T-helper 9 cell (primary cell): Measurements from ENCODE around the gene NME1.
"Not testable (repeated sequence)": the region's sequence is repeated elsewhere in the genome, so short reads cannot be mapped to it uniquely, and the experiment has no call there.

Experiments
- DNase-seq: peaks from one replicate; pipeline ENCODE4 v3.0.0-alpha.2; 2020
- total RNA-seq, 2 donors: gene quantifications; one replicate each; lab custom pipeline; 2026; lab: John Stamatoyannopoulos, UW

NME1 gene
- 2.2 to 11.7 reads per million in 2 donors for total RNA-seq

DNA sequence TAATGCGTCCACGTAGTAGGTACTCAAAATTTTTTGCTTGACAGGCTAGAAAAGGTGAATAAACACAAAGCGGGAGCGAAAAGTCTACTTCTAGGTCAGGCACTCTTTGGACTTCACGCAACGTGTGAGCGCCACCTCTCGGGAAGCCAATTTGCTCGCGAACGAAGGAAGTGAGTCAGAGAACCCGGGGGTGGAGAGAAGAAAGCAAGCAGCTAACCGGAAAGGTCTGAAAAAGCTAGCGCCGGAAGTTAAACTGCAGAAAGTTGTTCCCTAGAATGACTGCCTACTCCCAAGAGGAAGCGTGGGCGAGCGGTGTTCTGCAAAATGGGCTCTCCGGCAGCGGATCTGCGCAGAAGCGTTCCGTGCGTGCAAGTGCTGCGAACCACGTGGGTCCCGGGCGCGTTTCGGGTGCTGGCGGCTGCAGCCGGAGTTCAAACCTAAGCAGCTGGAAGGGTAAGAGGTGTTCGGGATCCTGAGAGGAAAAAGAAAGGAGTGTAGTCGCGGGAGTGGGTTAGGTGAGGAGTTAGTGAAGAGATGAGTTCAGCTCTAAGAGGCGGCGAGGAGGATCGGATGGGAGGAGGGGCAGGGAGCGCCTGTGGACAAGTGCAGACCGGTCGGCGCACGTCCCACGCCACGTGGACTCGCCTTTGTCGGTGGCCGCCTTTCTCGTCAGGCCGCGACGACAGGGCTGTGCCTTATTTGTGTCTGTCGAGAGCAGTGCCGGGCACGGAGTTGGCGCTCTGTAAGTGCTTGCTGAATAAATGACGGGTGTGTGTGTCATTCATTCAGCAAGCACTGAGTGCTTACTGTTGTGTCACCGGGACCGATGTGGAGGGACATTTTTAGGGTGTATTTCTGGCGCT is at the start of gene NME1:
TSS of gene NME1 (plus strand) at position 350 of the 863 bp plus-strand sequence. CDS start 2,096 bp downstream, outside the sequence.
- peak; percentile 94 for DNase-seq

DNA sequence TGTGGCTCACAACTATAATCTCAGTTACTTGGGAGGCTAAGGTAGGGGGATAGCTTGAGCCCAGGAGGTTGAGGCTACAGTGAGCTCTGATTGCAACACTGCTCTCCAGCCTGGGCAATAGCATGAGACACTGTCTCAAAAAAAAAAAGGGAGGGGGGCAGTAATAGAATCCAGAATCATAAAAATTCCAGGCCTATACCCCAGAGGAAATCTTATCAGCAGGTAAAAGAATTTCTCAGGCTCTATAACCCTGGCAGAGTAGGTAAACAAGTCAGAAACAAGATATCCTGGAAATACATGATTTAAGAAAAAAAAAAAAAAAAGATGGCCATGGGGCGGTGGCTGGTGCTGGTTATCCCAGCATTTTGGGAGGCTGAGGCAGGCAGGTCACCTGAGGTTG is 45.6 kb upstream of the NME1 start:
- no peak for DNase-seq

DNA sequence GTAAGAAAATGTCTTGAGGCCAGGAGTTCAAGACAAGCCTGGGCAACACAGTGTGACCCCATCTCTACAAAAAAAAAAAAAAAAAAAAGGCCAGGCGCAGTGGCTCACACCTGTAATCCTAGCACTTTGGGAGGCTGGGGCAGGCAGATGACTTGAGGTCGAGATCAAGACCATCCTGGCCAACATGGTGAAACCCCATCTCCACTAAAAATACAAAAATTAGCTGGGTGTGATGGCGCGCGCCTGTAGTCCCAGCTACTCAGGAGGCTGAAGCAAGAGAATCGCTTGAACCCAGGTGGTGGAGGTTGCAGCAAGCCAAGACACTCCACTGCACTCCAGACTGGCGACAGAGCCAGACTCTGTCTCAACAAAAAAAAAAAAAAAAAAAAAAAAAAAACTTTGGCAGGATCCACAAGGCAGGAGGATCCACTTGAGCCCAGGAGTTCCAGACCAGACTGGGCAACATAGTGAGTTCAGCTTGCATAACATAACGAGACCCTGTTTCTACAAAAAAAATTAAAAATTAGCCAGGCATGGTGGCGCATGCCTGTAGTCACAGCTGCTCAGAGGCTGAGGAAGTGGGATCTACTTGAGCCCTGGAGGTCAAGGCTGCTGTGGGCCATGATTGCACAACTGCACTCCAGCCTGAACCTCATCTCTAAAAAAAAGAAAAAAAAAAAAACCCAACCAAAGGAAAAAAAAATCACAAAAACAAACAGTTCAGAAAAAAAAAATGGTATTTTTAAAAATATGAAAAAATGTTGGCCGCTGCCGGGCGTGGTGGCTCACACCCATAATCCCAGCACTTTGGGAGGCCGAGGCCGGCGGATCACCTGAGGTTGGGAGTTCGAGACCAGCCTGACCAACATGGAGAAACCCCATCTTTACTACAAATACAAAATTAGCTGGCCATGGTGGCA is 40.8 kb upstream of the NME1 start:
- not testable (repeated sequence) for DNase-seq

DNA sequence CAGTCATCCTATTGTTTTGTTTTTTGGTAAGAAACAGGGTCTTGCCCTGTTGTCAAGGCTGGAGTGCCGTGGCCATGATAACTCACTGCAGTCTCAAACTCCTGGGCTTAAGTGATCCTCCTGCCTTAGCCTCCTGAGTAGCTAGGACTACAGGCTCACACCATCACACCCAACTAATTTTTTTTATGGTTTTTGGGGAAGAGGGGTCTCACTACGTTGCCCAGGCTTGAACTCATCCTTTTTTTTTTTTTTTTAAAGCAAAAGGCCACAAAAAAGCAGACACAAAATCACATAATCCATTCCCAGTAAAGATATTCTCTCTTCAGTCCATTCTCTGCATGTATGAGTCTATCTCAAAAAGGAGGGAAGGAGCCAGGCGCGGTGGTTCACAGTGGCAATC is 38.2 kb upstream of the NME1 start:
- no peak for DNase-seq

DNA sequence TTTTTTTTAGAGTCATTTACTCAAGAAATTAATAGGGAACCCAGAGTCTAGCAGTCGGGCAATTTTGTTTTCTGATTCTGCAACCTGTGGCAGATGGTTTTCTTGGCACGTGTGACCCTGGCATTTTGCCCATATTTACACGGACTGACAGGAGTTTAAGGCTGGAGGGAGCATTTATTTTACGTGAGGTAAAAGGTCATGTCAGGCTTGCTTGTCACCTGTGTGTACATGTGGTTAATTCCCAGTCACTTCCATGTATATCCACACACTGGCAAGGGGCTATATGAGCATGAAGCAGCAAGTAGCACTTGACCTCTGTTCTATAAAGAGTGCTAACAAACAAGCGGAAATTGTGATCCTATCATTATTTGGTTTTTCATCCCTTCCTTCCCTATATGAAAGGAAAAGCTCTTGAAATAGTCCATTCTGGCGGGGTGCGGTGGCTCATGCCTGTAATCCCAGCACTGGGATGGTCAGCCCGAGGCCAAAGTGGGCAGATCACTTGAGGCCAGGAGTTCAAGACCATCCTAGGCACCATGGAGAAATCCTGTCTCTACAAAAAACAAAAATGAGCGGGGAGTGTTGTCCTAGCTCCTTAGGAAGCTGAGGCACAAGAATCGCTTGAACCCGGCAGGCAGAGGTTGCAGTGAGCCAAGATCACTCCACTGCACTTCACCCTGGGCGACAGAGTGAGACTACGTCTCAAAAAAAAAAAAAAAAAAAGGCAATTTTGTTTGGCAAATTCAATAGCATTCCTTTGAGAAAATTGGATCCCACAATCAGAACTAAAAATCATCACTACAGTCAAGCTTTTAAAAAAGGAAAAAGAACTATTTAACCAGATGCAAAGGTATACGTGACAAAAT is 34.8 kb upstream of the NME1 start:
- DNase-seq, result no peak

DNA sequence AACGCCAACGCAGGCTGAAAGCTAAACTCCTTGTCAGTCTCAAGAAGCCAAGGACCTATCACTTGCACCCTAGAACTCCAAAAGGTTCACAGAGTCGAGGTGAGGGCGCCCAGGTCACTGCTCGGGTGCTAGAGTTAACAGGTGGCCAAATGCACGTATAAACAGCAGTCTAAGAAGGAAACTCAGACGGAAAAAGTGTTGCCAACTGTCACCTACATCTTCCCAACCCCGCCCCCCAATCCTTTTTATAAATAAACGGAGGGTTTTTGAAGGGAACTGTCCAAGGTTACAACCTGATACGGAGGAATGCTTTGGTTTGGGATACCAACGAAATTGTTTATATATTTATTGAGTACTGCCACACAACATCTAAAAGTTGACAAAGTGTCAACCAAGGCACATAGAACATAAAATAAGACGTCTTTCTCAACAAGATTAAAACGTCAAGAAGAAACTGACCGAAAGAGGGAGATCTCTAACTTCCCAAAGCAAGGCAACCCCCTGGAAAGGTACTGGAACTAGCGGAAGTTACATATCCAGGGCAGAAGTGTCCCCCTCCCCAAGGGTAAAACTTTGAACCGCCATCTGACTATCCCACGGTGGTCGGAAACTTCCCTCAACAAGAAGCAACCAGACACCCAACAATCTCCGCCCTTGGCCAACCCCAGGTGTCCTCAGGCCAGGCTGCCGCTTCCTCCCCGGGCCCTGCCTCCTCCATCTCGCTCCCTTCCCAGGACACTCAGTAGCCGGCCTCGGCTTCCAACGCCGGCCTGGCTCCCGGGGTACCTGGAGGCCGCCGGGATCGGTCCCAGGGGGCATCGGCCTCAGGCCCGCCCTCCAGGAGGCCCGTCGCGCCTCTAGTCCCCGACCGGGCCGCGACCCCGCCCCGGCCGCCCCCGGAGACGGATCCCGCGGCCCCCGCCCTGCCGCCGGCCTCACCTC is 33.7 kb upstream of the NME1 start:
- peak; percentile 24 for DNase-seq

DNA sequence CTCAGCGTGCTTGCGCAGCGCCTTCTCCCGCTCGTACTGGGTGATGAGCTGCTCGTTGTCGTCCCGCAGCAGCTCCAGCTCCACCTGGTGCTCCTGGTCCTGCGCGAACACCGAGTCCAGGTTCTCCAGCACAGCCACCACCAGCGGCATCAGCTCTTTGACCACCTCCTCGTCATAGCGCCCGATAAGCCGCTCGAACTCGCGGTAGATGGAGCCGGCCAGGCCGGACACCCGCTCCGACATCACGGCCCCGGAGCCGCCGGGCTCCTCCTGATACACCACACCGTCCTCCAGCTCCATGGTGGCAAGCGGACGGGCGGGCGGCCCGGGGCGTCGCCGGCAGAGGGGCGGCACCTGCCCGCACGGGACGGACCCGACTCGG is 33.0 kb upstream of the NME1 start:
- peak; percentile 41 for DNase-seq

DNA sequence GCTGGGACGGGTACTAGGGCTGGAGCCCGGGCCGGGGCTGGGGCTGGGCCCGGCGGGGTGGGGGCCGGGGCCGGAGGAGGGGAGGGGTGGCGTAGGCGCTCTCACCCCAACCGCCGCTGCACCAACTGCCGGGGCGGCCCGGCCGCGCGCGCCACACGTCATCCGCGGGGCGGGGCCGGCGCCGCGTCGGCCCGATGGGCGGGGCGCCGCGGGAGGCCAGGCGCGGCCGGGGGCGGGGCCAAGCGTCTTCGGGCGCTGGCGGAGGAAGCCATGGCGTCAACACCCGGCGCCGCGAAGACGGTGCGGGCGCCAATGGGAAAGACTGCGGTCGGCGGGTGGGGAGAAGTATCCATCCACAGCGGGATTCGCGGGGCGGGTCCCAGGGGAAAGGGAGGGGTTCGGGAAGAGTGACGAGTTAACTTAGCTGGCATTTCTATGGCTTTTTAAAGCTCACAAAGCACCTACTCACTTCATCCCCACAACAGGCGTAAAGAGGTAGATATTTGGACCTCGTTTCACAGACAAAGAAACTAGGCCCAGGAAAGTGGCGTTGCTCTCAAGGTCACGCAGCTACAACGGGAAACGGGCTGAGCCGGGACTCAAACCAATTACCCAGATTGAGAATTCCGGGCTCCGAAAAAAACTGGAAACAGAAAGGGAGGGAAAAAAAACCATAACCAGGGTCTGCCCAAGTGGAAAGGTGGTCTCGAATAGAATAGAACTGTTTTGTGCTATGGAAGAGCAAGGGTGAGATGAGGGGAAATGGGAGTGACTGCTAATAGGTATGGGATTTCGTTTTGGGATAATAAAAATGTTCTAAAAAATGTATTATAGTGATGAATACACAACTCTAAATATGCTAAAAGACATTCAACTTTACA is 32.4 kb upstream of the NME1 start, which contains the start of gene SPAG9:
TSS of gene SPAG9 (minus strand) at position 130 of the 881 bp plus-strand sequence. CDS start 212 bp downstream, outside the sequence.
- peak; percentile 88 for DNase-seq

DNA sequence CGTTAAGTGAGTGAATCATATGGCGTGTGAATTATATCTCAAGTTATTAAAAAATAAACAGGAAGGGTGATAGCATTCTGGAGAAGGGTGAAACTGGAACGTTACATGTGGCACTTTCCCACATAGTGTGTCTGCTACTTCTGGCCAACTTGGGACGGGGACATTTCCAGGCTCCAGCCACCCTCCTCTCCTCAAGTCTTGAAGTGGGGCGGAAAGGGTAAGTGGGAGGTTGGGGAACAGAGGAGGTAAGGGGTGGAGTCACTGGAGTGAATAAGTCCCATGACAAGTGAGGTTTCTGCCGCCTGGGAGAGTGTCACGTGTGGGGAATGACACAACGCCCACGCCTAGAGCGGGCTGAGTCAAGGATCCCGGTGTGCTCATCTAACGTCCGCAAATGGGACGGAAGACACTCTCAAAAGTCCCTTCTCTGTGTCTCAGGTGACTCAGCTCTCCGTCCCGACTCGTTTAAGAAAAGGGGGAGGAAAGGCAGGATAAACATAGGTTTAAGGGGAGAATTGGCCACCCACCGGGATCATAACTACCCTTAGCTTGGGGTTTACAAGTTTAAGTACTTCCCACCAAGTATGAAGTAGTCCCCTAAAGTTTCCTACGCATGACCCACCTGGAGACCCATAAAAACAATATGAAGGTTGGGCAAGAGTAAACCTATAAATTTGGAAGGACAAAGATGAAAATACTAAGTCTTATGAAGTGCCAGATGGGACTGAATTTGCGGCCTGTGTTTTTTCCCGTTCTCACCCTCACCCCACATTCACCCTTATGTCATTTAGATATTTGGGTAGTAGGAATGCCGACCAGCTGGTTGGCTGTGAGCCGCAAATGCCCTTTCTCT is 31.5 kb upstream of the NME1 start:
- DNase-seq, result peak; percentile 49

DNA sequence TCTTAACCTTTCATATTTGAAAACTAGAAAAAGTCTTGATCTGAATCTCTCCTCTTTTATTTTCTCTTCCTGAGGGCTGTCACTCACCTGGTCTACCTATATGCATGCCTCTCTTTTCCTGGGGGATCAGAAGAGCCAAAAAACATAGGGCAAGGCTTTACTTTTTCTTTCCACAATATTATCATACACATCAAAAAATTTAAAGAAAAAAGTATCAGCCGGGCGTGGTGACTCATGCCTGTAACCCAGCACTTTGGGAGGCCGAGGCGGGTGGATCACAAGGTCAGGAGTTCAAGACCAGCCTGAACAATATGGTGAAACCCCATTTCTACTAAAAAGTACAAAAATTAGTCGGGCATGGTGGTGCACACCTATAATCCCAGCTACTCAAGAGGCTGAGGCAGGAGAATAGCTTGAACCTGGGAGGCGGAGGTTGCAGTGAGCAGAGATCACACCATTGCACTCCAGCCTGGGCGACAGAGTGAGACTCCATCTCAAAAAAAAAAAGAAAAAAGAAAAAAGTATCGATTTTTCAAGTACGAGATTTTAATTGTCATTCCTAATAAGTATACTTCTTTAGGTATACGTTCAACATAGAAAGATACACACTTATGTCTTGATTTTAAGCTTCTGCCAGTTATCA is 30.8 kb upstream of the NME1 start:
- DNase-seq, result not testable (repeated sequence)

DNA sequence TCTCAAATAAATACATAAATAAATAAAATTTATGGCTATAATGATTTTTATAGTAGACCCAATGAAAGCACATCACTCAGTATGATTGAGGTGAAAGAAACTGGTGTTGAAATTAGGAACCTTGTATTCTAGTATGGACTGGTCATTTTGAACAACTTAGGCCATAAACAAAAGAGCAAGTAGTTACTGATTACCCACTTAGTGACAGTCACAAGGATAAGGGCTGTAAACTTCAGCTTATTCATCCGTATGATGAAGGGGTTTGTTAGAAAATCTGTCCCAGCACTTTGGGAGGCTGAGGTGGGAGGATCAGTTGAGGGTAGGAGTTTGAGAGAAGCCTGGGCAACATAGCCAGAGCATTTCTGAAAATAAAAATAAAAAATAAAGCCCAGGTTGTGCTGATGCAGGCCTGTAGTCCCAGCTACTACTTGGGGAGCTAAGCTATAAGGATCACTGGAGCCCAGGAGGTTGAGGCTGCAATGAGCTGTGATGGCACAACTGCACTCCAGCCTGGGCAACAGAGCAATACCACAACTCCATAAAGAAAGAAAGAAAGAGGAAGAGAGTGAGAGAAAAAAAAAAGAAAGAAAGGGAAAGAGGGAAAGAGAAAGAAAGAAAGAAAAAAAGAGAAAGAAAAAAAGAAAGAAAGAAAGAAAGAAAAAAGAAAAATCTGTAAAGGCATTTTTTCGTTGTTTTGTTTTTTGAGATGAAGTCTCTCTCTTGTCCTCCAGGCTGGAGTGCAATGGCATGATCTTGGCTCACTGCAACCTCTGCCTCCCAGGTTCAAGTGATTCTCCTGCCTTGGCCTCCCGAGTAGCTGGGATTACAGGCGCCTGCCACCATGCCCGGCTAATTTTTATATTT is 28.5 kb upstream of the NME1 start:
- DNase-seq, result no peak

DNA sequence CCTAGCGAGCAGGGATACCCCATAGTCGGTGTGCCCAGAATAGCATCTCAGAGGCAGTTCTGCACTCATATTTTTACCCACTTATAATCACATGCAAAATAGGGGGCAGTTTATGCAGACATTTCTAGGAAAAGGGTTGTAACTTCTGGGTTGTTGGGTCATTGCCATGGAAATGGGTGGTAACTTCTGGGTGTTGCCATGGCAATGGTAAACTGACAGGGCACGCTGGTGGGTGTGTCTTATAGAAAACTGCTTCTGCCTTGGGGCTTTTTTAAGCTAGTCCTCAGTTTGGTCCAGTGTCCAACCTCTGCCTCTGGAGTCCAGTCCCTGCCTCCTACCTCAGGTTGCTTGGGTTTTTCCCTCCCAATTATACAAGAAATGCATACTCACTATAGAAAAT is 25.3 kb upstream of the NME1 start:
- no peak for DNase-seq

DNA sequence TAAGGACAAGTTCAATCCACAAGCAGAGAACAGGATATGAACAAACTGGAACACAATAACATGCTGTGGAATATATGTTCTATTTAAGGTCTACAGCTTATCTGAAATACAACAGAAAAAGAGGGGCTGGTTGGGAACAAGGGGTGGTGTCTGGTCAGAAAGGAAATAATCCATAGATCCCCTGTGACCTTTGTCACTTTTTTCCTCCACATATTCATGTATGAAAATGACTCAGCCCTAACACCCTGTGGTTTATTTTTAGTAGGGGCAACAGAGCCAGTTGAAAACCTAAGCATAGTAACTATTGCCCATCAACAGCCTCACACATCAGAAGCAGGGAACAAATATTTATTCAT is 20.4 kb upstream of the NME1 start:
- no peak for DNase-seq

DNA sequence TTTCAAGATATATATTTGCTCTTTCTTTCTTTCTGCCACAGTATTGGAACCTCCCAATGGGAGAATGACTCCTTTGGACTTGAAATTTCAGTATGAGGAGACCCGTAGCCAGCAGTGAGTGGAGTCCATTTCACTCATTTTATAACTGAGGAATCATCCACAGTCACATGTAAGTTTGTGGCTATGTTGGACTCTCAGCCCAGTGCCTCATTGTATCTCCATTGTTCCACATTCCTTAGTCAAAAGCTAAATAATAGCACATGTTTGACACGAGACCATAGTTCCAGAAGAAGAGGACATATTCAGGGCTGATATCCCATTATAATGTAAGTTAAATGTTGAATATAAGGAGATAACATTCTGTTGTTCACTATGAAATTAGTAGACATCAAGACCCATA is 20.0 kb upstream of the NME1 start:
- DNase-seq, result no peak

DNA sequence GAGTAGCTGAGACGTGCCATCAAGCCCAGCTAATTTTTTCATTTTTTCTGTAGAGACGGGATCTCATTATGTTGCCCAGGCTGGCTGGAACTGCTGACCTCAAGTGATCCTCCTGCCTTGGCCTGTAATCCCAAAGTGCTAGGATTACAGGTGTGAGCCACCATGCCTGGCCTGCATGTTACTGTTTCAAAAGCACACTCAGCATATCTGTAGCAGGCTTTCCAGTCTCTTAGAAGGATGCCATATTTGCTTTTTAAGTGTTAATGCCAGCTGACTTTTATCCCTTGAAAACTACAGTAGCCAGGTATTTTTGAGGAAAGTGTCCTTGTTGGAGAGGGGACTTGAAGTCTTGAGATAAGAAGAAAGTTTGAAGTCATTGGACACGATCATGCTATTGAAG is 17.4 kb upstream of the NME1 start:
- DNase-seq, result no peak

DNA sequence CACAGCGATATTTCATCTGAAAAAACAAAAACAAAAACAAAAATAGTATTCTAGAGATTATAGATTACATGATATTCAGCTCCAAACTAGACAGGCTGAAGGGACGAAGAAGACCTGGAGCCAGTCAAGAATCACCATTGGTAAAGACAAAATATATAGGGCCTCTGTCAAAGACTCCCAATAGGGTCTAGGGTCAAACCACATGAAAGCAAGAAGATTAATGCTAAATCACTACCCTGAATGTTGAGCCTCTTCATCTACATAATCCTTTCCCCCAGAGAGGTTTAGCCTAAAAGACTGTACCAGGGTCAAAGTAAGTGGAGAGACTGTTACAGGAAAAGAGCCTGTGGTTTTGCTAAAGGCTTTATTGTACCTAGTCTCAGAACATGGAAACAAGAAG is 10.8 kb upstream of the NME1 start:
- no peak for DNase-seq

DNA sequence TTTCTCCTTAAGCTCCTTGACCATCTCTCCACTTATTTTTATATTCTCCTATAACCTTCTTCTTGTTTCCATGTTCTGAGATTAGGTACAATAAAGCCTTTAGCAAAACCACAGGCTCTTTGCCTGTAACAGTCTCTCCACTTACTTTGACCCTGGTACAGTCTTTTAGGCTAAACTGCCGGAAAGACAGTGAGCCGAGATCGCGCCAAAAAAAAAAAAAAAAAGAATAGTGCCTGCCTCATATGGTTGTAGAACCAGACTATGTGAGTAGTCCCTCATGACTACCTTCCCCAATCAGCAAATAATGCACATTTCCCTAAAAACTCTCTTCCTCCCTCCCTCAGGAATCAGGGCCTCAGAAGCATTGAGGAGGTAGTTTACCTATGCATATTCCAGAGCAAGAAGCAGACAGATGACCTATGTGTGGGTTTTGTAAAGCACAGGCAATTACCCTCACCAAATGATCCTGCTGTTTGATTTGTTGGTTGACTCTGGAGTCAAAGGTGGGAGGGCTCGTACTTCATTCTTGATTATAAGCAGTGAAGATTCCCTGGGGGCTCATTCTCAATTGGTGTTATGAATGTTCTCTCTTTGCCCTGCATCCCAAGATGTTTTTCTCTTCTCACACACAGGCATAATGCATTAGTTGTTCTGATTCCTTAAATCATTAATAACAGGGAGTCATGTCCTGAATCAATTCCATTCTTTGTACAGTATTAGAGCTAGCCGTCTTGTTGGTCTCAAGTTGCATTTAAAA is 8.9 kb upstream of the NME1 start:
- no peak for DNase-seq
